Measurements from ENCODE around the gene YOD1. TPM values are rescaled to one million over a fixed set of nuclear protein-coding genes. Genes with fewer than 3 reads are reported as not detected.

The YOD1 gene
- total RNA-seq, 1 donor from 2014 or later: 10.8 TPM

GRCh38 chr1:207010726-207011125 lies 40.3 kb downstream of the YOD1 start:
- no peaks in the 10 kb centered on the region for H3K4me1 Mint-ChIP-seq
- no peak overlapping the region for H3K4me3 Mint-ChIP-seq
- H3K36me3 Mint-ChIP-seq (ENCODE audit: low read depth): no peaks in the 10 kb centered on the region
- ChIA-PET POLR2A (no interaction called here), CTCF (no interaction called here)
- no peak for ATAC-seq (ENCODE audit: low read depth)
- H3K9me3 Mint-ChIP-seq: no peaks in the 10 kb centered on the region
- intact Hi-C loops (cut with micrococcal nuclease): no loop called here
- no peak for DNase-seq
- no peak overlapping the region for H3K27ac Mint-ChIP-seq
- peaks cover 22% of the 10 kb centered on the region for H3K27me3 Mint-ChIP-seq
- no peak for TF ChIP-seq CTCF (IDR thresholded peaks at IDR 0.05)

- Mint-ChIP-seq H3K27me3 (peaks cover 25% of the 10 kb centered on the region), H3K4me1 (no peaks in the 10 kb centered on the region), H3K4me3 (no peak overlapping the region), H3K9me3 (no peaks in the 10 kb centered on the region), H3K36me3 (ENCODE audit: low read depth) (no peaks in the 10 kb centered on the region), H3K27ac (no peak overlapping the region)
- ATAC-seq (ENCODE audit: low read depth) (no peak), DNase-seq (no peak)
- CTCF ChIA-PET: no interaction called here
- POLR2A ChIA-PET: no interaction called here
- intact Hi-C loops (cut with micrococcal nuclease): loop anchor here (5.0 kb wide), 1 partner anchor 67 kb away; no protein-coding TSS in a partner anchor
- no peak for TF ChIP-seq CTCF (IDR thresholded peaks at IDR 0.05)
Measured at GRCh38 chr1:207009945-207010344, 41.1 kb downstream of the YOD1 start.

- peaks cover 2% of the 10 kb centered on the region for H3K4me1 Mint-ChIP-seq
- intact Hi-C loops (cut with micrococcal nuclease): loop anchor here (5.0 kb wide), 1 partner anchor 68 kb away; no protein-coding TSS in a partner anchor
- POLR2A ChIA-PET: no interaction called here
- H3K36me3 Mint-ChIP-seq (ENCODE audit: low read depth): no peaks in the 10 kb centered on the region
- H3K4me3 Mint-ChIP-seq: no peak overlapping the region
- peaks cover 25% of the 10 kb centered on the region for H3K27me3 Mint-ChIP-seq
- CTCF ChIA-PET: no interaction called here
- ATAC-seq (ENCODE audit: low read depth) (no peak), DNase-seq (no peak)
- TF ChIP-seq CTCF (IDR thresholded peaks at IDR 0.05): no peak
- no peak overlapping the region for H3K27ac Mint-ChIP-seq
- no peaks in the 10 kb centered on the region for H3K9me3 Mint-ChIP-seq
Measured at GRCh38 chr1:207009182-207009850, 41.7 kb downstream of the YOD1 start.

GRCh38 chr1:207007352-207008033 lies 43.5 kb downstream of the YOD1 start:
- ATAC-seq (ENCODE audit: low read depth) (no peak), DNase-seq (no peak)
- CTCF ChIA-PET: no interaction called here
- intact Hi-C loops (cut with micrococcal nuclease): loop anchor here (5.0 kb wide), 1 partner anchor 70 kb away; no protein-coding TSS in a partner anchor
- no peak overlapping the region for H3K27ac Mint-ChIP-seq
- peaks cover 20% of the 10 kb centered on the region for H3K27me3 Mint-ChIP-seq
- H3K4me1 Mint-ChIP-seq: peaks cover 2% of the 10 kb centered on the region
- no peaks in the 10 kb centered on the region for H3K9me3 Mint-ChIP-seq
- TF ChIP-seq CTCF (IDR thresholded peaks at IDR 0.05): no peak
- POLR2A ChIA-PET: no interaction called here
- H3K4me3 Mint-ChIP-seq: no peak overlapping the region
- H3K36me3 Mint-ChIP-seq (ENCODE audit: low read depth): no peaks in the 10 kb centered on the region

GRCh38 chr1:207006914-207007313 lies 44.1 kb downstream of the YOD1 start:
- no peak for ATAC-seq (ENCODE audit: low read depth)
- H3K4me3 Mint-ChIP-seq: no peak overlapping the region
- H3K36me3 Mint-ChIP-seq (ENCODE audit: low read depth): no peaks in the 10 kb centered on the region
- no peak overlapping the region for H3K27ac Mint-ChIP-seq
- POLR2A ChIA-PET: no interaction called here
- H3K9me3 Mint-ChIP-seq: no peaks in the 10 kb centered on the region
- no peak for TF ChIP-seq CTCF (IDR thresholded peaks at IDR 0.05)
- peaks cover 2% of the 10 kb centered on the region for H3K4me1 Mint-ChIP-seq
- peaks cover 16% of the 10 kb centered on the region for H3K27me3 Mint-ChIP-seq
- no peak for DNase-seq
- CTCF ChIA-PET: no interaction called here
- intact Hi-C loops (cut with micrococcal nuclease): loop anchor here (5.0 kb wide), 1 partner anchor 70 kb away; no protein-coding TSS in a partner anchor
